SK-N-SH treated with all-trans-retinoic acid at 6 μM for 48 hours (cell line): Measurements from ENCODE around the gene FGF14.

Source experiments
- ATAC-seq: fragments of 200-7000 bp; cut with Tn5 transposase; 3 replicates; pipeline ENCODE4 v1.9.1; 2020; ENCODE audit warnings: mild to moderate bottlenecking, moderate library complexity
- ARNTL ChIP-seq: fragments of 450-650 bp; formaldehyde crosslinking; IDR thresholded peaks from 2 replicates; pipeline ENCODE4 v1.5.0; 2020; ENCODE audit warnings: low read depth, mild to moderate bottlenecking, moderate library complexity, borderline replicate concordance
- BACH2 ChIP-seq: fragments of 250-450 bp; sonication (Bioruptor Pico); IDR thresholded peaks from 2 replicates; pipeline ENCODE4 v1.9.0; 2021; ENCODE audit warnings: mild to moderate bottlenecking, borderline replicate concordance
- CSDC2 ChIP-seq: fragments of 250-450 bp; sonication (Bioruptor Pico); IDR thresholded peaks from 2 replicates; pipeline ENCODE4 v1.5.0; 2020; ENCODE audit warnings: mild to moderate bottlenecking, moderate library complexity
- ESRRG ChIP-seq: fragments of 250-450 bp; sonication (Bioruptor Pico); IDR thresholded peaks from 2 replicates; pipeline ENCODE4 v1.6.1; 2021; ENCODE audit warnings: mild to moderate bottlenecking
- GLIS3 ChIP-seq: fragments of 250-450 bp; sonication (Bioruptor Pico); IDR thresholded peaks from 2 replicates; pipeline ENCODE4 v1.5.0; 2020; ENCODE audit warnings: mild to moderate bottlenecking, moderate library complexity
- ISL1 ChIP-seq: fragments of 250-450 bp; sonication (Bioruptor Pico); IDR thresholded peaks from 2 replicates; pipeline ENCODE4 v2.1.2; 2022; ENCODE audit warnings: mild to moderate bottlenecking, moderate library complexity
- OSR1 ChIP-seq: fragments of 250-450 bp; sonication (Bioruptor Pico); IDR thresholded peaks from 2 replicates; pipeline ENCODE4 v1.8.0; 2022; ENCODE audit warnings: moderate library complexity, mild to moderate bottlenecking, inconsistent platforms
- PPARA ChIP-seq: fragments of 250-450 bp; sonication (Bioruptor Pico); IDR thresholded peaks from 2 replicates; pipeline ENCODE4 v1.5.0; 2020; ENCODE audit warnings: mild to moderate bottlenecking, borderline replicate concordance
- RARB ChIP-seq: fragments of 250-450 bp; sonication (Bioruptor Pico); IDR thresholded peaks from 2 replicates; pipeline ENCODE4 v1.8.0; 2021; ENCODE audit warnings: mild to moderate bottlenecking, moderate library complexity
- SNAI2 ChIP-seq: fragments of 250-450 bp; sonication (Bioruptor Pico); IDR thresholded peaks from 2 replicates; pipeline ENCODE4 v1.5.0; 2020; ENCODE audit warnings: mild to moderate bottlenecking, moderate library complexity
- TCF4 ChIP-seq: fragments of 250-450 bp; sonication (Bioruptor Pico); IDR thresholded peaks from 2 replicates; pipeline ENCODE4 v1.8.0; 2021; ENCODE audit warnings: mild to moderate bottlenecking, moderate library complexity, borderline replicate concordance
- TOX ChIP-seq: fragments of 250-450 bp; sonication (Bioruptor Pico); IDR thresholded peaks from 2 replicates; pipeline ENCODE4 v1.8.0; 2021; ENCODE audit warnings: mild to moderate bottlenecking, moderate library complexity, borderline replicate concordance
- ZC3H10 ChIP-seq: fragments of 250-450 bp; sonication (Bioruptor Pico); IDR thresholded peaks from 2 replicates; pipeline ENCODE4 v1.5.1; 2021; ENCODE audit warnings: mild to moderate bottlenecking, moderate library complexity
- ZFP3 ChIP-seq: fragments of 250-450 bp; sonication (Bioruptor Pico); IDR thresholded peaks from 2 replicates; pipeline ENCODE4 v1.5.0; 2020; ENCODE audit warnings: mild to moderate bottlenecking, moderate library complexity
- ZFP30 ChIP-seq: fragments of 450-650 bp; formaldehyde crosslinking; IDR thresholded peaks from 2 replicates; pipeline ENCODE4 v1.5.0; 2022; ENCODE audit warnings: mild to moderate bottlenecking, moderate library complexity
- ZNF565 ChIP-seq: fragments of 450-650 bp; formaldehyde crosslinking; conservative IDR thresholded peaks from 2 replicates; pipeline ENCODE4 v1.5.0; 2020; ENCODE audit warnings: low read depth, mild to moderate bottlenecking, moderate library complexity
- ZNF70 ChIP-seq: fragments of 450-650 bp; formaldehyde crosslinking; IDR thresholded peaks from 2 replicates; pipeline ENCODE4 v1.5.0; 2020; ENCODE audit warnings: mild to moderate bottlenecking, moderate library complexity
- ZNF8 ChIP-seq: fragments of 450-650 bp; formaldehyde crosslinking; IDR thresholded peaks from 2 replicates; pipeline ENCODE4 v1.5.0; 2020; ENCODE audit warnings: mild to moderate bottlenecking, moderate library complexity
- TF ChIP-seq, protein P1 (sequence below): fragments of 250-450 bp; sonication (Bioruptor Pico); IDR thresholded peaks from 2 replicates; pipeline ENCODE4 v1.8.0; 2020; ENCODE audit warnings: mild to moderate bottlenecking, moderate library complexity, borderline replicate concordance
- TF ChIP-seq, protein P2 (sequence below): fragments of 250-450 bp; sonication (Bioruptor Pico); IDR thresholded peaks from 2 replicates; pipeline ENCODE4 v1.5.0; 2020; ENCODE audit warnings: mild to moderate bottlenecking, moderate library complexity
- TF ChIP-seq, protein P3 (sequence below): fragments of 250-450 bp; sonication (Bioruptor Pico); IDR thresholded peaks from 2 replicates; pipeline ENCODE4 v1.8.0; 2021; ENCODE audit warnings: low read depth, mild to moderate bottlenecking, moderate library complexity, borderline replicate concordance
- TF ChIP-seq, protein P4 (sequence below): fragments of 250-450 bp; sonication (Bioruptor Pico); IDR thresholded peaks from 2 replicates; pipeline ENCODE4 v1.5.1; 2021; ENCODE audit warnings: mild to moderate bottlenecking, moderate library complexity
- TF ChIP-seq, protein P5 (sequence below): fragments of 250-450 bp; sonication (Bioruptor Pico); IDR thresholded peaks from 2 replicates; pipeline ENCODE4 v1.5.1; 2020; ENCODE audit warnings: low read depth, mild to moderate bottlenecking, moderate library complexity

FGF14 gene

DNA sequence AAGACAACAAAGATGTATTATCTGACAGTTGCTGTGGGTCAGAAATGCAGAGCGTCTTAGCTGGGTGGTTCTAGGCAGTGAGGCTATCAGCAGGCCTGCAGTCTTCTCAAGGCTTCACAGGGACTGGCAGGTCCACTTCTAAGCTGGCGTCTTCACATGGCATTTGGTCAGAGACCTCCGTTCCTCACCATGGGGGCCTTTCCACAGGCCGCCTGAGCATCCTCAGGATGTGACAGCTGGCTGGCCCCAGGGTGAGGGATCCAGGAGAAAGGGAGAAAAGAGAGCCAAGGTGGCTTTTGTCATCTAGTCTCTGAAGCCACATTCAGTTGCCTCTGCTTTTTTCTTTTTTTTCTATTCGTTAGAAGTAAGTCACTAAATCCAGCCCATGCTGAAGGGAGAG is 50.3 kb downstream of the FGF14 start:
- TF ChIP-seq GLIS3 (CRISPR knock-in tag) (no peak), ZNF8 (CRISPR knock-in tag) (no peak), SNAI2 (CRISPR knock-in tag) (no peak), TCF4 (no peak), RARB (CRISPR knock-in tag) (no peak), CSDC2 (CRISPR knock-in tag) (no peak), ZC3H10 (CRISPR knock-in tag) (no peak), ESRRG (CRISPR knock-in tag) (no peak), OSR1 (CRISPR knock-in tag) (no peak), ARNTL (CRISPR knock-in tag) (no peak), ZNF70 (CRISPR knock-in tag) (no peak)
- TF ChIP-seq, protein P1, sequence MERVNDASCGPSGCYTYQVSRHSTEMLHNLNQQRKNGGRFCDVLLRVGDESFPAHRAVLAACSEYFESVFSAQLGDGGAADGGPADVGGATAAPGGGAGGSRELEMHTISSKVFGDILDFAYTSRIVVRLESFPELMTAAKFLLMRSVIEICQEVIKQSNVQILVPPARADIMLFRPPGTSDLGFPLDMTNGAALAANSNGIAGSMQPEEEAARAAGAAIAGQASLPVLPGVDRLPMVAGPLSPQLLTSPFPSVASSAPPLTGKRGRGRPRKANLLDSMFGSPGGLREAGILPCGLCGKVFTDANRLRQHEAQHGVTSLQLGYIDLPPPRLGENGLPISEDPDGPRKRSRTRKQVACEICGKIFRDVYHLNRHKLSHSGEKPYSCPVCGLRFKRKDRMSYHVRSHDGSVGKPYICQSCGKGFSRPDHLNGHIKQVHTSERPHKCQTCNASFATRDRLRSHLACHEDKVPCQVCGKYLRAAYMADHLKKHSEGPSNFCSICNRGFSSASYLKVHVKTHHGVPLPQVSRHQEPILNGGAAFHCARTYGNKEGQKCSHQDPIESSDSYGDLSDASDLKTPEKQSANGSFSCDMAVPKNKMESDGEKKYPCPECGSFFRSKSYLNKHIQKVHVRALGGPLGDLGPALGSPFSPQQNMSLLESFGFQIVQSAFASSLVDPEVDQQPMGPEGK (CRISPR knock-in tag): no peak
- TF ChIP-seq, protein P2, sequence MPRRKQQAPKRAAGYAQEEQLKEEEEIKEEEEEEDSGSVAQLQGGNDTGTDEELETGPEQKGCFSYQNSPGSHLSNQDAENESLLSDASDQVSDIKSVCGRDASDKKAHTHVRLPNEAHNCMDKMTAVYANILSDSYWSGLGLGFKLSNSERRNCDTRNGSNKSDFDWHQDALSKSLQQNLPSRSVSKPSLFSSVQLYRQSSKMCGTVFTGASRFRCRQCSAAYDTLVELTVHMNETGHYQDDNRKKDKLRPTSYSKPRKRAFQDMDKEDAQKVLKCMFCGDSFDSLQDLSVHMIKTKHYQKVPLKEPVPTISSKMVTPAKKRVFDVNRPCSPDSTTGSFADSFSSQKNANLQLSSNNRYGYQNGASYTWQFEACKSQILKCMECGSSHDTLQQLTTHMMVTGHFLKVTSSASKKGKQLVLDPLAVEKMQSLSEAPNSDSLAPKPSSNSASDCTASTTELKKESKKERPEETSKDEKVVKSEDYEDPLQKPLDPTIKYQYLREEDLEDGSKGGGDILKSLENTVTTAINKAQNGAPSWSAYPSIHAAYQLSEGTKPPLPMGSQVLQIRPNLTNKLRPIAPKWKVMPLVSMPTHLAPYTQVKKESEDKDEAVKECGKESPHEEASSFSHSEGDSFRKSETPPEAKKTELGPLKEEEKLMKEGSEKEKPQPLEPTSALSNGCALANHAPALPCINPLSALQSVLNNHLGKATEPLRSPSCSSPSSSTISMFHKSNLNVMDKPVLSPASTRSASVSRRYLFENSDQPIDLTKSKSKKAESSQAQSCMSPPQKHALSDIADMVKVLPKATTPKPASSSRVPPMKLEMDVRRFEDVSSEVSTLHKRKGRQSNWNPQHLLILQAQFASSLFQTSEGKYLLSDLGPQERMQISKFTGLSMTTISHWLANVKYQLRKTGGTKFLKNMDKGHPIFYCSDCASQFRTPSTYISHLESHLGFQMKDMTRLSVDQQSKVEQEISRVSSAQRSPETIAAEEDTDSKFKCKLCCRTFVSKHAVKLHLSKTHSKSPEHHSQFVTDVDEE: no peak
- no peak for ATAC-seq

DNA sequence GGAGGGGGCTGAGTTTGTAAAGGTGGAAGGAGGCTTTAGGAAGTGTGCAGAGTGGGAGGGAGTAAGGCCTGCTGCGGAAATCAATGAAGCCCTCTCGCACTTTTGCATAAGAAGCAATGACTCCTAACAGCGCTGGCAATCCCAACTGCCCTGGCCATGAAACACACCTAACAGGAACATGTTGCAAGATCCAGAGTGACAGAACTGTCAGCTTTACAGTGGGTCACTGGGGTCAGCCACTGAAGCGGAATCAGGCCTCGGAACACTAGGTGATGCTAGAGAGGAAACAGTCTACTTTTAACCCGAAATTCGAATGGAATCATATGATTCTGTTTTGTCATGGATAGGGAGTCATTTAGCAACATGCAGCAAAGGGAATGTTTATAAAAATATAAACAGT is 54.4 kb downstream of the FGF14 start:
- ATAC-seq: no peak
- TF ChIP-seq, protein P3, sequence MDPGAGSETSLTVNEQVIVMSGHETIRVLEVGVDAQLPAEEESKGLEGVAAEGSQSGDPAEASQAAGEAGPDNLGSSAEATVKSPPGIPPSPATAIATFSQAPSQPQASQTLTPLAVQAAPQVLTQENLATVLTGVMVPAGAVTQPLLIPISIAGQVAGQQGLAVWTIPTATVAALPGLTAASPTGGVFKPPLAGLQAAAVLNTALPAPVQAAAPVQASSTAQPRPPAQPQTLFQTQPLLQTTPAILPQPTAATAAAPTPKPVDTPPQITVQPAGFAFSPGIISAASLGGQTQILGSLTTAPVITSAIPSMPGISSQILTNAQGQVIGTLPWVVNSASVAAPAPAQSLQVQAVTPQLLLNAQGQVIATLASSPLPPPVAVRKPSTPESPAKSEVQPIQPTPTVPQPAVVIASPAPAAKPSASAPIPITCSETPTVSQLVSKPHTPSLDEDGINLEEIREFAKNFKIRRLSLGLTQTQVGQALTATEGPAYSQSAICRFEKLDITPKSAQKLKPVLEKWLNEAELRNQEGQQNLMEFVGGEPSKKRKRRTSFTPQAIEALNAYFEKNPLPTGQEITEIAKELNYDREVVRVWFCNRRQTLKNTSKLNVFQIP (CRISPR knock-in tag): no peak

DNA sequence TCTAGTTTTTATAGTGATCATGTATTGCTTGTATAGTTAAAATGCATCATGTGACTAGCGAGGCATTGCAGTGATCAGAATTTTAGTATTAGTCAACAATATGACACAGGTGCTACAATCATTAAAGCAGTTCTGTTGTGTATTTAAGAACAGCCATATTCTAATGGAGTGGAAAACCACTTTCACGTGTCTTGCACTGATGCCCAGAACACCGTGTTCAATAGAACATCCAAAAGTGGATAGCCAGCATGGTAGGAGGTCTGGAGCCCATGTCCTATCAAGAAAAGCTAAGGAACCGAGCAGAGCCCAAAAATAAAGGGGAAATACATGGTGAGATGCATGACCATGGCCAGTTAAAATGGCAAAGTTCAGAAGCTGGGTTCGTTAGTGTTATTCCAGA is 55.1 kb downstream of the FGF14 start:
- no peak for TF ChIP-seq ZNF70 (CRISPR knock-in tag)
- no peak for TF ChIP-seq RARB (CRISPR knock-in tag)
- no peak for TF ChIP-seq PPARA (CRISPR knock-in tag)
- no peak for TF ChIP-seq GLIS3 (CRISPR knock-in tag)
- no peak for TF ChIP-seq ZFP3 (CRISPR knock-in tag)
- TF ChIP-seq, protein P4, sequence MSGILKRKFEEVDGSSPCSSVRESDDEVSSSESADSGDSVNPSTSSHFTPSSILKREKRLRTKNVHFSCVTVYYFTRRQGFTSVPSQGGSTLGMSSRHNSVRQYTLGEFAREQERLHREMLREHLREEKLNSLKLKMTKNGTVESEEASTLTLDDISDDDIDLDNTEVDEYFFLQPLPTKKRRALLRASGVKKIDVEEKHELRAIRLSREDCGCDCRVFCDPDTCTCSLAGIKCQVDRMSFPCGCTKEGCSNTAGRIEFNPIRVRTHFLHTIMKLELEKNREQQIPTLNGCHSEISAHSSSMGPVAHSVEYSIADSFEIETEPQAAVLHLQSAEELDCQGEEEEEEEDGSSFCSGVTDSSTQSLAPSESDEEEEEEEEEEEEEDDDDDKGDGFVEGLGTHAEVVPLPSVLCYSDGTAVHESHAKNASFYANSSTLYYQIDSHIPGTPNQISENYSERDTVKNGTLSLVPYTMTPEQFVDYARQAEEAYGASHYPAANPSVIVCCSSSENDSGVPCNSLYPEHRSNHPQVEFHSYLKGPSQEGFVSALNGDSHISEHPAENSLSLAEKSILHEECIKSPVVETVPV (CRISPR knock-in tag): no peak
- TF ChIP-seq TOX (CRISPR knock-in tag): no peak
- no peak for TF ChIP-seq BACH2
- no peak for TF ChIP-seq ISL1 (CRISPR knock-in tag)
- TF ChIP-seq ZNF565 (CRISPR knock-in tag): no peak
- TF ChIP-seq, protein P5, sequence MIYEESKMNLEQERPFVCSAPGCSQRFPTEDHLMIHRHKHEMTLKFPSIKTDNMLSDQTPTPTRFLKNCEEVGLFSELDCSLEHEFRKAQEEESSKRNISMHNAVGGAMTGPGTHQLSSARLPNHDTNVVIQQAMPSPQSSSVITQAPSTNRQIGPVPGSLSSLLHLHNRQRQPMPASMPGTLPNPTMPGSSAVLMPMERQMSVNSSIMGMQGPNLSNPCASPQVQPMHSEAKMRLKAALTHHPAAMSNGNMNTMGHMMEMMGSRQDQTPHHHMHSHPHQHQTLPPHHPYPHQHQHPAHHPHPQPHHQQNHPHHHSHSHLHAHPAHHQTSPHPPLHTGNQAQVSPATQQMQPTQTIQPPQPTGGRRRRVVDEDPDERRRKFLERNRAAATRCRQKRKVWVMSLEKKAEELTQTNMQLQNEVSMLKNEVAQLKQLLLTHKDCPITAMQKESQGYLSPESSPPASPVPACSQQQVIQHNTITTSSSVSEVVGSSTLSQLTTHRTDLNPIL (CRISPR knock-in tag): no peak
- TF ChIP-seq ZNF8 (CRISPR knock-in tag): no peak
- TF ChIP-seq TCF4: no peak
- TF ChIP-seq ZFP30 (CRISPR knock-in tag): no peak
- no peak for TF ChIP-seq ARNTL (CRISPR knock-in tag)
- ATAC-seq: no peak
